GM18519 (cell line): ENCODE results near the gene DLGAP1.
"Not testable (repeated sequence)": the region's sequence is repeated elsewhere in the genome, so short reads cannot be mapped to it uniquely, and the experiment has no call there.

ENCODE experiments used
- ATAC-seq: cut with Tn5 transposase; IDR thresholded peaks from one replicate; pipeline ENCODE4 v1.9.1; 2021; ENCODE audit warnings: mild to moderate bottlenecking, moderate library complexity; ENCODE audit not compliant: unreplicated experiment, low FRiP score

DLGAP1 gene

GRCh38 chr18:3713708-3714107 is 741.4 kb downstream of the DLGAP1 start:
- ATAC-seq, result no peak

DNA sequence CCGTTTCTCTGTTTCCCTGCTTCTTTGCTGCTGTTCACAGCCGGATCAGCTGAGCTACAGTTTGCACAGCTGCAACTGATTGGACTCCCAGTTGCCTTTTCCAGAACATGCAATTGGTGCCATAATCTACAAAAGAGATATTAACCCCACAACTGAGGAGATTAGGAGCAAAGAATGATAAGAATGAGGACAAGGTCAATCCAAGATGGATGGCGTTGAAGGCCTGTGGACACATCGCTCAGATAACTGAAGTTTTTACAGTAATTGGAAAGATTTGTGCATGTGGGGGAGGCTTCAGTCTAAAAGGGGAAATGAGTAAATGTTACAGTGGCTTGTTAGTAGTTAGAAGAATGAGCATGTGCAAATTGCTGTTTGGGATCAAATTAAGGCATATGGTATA is 741.9 kb downstream of the DLGAP1 start:
- no peak for ATAC-seq

DNA sequence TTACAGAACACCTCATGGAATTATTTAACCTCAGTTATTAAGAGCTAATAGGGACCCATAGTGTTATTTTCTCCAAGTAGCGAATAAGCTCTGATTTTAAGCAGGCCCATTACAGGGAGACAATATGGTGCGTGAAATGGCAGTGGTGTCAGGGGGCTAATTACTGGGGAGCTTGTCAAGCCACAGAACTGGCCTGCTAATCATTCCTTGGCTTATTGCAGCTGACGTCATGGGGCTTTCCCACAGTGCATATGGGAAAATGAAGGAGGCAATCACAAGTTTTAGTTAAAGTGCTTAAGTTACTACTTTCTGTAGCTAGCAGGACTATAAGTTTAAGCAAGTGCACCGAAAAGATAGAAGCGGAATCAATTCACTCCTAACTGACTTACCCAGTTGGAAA is 742.6 kb downstream of the DLGAP1 start:
- no peak for ATAC-seq

GRCh38 chr18:3710712-3711301 is 744.3 kb downstream of the DLGAP1 start:
- no peak for ATAC-seq

DNA sequence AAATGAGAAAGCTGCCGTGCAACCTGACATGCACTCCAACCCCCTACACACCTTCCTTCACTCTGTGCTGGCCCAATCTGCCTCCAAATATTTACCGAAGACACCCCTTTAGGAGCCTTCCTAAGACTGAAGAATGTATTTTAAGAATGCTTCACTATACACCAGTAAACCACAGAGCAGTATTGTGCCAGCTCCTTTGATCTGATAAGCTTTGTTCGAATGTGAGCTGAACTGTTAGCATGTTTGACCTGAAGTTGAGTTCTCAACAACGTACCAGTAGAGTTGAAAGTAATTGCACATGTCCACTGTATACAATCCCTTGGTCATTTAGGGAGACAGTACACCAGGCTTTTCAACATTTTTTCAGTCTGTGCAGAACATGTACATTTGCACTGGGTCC is 745.9 kb downstream of the DLGAP1 start:
- no peak for ATAC-seq

DNA sequence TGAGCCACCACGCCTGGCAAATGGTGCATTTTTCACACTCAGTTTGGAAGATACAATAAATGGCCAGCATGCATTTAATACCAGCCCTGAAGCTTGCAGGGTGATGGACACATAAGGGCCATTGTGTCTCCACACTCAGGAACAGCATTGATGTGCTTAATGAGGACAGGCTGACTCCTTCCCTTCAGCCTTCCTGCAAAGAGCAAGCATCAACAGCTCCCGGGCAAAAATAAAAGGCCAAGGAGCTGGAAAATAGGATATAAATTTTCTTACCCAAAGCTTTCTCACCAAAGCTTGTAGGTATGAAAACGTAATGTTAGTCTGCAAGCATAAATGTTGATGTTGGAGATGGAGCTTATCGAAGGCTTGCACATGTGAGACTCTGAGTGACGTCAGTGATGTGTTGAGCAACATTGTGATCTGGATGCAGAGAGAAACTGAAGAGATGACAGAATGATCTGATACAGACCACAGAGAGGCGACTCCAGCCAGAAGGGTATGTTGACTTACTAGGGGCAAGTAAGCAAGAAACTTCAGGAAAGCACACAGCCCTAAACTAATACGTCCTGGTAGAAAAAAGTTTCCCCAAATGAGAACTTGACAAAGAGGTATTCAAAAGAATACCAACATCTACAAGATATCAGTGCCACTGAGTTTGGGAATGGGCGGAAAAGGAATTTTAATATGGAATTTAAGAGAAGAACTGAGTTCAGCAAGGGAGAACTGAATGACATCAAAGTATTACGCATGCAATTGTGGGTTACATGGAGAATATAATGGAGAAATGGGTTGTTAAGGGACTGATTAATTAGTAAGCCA is 748.6 kb downstream of the DLGAP1 start:
- no peak for ATAC-seq

DNA sequence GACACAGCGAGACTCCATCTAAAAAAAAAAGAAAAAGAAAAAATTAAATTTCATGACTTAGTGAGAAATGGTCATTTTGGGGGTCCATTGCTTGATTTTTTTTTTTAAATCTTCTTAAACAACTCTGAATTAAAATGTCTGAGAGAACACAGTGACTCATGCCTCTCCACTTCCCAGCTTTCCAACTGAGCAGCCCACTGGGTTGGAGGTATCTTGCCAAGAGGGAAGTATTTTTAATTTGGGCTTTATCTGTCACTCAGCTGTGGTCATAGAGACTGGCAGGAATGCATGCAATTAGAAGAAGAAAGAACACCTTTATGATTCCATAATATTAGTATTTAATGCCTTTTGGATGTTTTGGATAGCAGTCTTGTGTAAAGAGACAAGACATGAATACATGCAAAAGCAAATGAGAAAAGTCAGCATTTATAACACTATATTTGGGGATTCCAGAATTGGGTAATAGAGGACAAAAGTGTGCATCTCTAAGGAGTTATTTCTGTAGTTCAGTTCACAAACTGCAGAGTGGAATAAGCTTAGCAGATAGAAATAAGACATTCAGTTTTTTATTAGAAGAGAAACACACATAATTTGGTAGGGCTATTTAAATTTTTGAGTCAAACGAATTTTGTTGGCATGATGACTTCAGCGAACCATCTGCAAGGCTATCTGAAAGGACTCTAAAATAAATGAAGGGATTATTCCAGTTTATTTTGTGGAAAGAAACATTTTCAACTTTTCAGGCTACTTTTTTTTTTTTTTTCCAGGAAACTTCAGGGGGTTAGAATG is 750.4 kb downstream of the DLGAP1 start:
- no peak for ATAC-seq

DNA sequence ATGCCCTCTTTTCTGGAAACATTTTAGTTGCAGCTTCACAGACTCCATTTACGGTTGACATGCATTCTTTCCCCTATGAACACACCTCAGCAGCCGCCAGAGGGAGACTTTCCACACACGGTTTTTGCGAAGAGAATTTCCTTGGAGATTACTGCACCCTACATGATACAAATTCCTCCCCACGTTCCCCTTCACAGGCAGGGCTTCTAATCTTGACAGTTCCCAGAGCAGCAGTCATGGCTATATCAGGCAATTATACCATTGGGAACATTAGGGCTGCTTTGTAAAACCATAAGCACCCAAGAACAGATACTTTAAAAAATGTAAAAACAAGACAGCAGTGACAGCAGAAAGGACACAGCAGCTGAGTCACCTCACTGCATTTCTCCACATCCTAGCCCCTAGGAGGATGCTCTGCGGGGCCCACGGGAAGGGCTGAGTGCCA is 751.4 kb downstream of the DLGAP1 start:
- no peak for ATAC-seq

DNA sequence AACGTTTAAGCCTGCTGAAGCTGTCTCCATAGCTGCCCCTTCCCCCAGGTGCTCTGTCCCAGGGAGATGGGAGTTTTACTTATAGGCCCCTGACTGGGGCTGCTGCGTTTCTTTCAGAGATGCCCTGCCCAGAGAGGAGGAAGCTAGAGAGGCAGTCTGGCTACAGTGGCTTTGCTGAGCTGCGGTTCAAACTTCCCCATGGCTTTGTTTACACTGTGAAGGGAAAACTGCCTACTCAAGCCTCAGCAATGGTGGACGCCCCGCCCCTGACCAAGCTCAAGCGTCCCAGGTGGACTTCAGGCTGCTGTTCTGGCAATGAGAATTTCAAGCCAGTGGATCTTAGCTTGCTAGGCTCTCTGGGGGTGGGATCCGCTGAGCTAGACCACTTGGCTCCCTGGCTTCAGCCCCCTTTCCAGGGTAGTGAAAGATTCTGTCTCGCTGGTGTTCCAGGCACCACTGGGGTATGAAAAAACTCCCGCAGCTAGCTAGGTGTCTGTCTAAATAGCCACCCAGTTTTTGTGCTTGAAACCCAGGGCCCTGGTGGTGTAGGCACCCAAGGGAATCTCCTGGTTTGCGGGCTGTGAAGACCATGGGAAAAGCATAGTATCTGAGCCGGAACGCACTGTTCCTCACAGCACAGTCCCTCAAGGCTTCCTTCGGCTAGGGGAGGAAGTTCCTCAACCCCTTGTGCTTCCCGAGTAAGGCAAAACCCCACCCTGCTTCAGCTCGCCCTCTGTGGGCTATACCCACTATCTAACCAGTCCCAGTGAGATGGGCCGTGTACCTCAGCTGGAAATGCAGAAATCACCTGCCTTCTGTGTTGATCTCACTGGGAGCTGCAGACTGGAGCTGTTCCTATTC is 755.2 kb downstream of the DLGAP1 start:
- ATAC-seq, result not testable (repeated sequence)

DNA sequence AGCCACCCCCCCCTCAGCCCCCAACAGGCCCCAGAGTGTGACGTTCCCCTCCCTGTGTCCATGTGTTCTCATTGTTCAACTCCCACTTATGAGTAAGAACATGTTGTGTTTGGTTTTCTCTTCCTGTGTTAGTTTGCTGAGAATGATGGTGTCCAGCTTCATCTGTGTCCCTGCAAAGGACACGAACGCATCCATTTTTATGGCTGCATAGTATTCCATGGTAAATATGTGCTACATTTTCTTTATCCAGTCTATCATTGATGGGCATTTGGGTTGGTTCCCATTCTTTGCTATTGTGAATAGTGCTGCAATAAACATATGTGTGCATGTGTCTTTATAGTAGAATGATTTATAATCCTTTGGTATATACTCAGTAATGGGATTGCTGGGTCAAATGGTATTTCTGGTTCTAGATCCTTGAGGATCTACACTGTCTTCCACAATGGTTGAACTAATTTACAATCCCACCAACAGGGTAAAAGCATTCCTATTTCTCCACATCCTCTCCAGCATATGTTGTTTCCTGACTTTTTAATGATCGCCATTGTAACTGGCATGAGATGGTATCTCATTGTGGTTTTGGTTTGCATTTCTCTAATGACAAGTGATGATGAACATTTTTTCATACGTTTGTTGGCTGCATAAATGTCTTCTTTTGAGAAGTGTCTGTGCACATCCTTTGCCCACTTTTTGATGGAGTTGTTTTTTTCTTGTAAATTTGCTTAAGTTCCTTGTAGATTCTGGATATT is 760.9 kb downstream of the DLGAP1 start:
- not testable (repeated sequence) for ATAC-seq

- ATAC-seq, result no peak
Observed at GRCh38 chr18:3693410-3693809, 761.7 kb downstream of the DLGAP1 start.

DNA sequence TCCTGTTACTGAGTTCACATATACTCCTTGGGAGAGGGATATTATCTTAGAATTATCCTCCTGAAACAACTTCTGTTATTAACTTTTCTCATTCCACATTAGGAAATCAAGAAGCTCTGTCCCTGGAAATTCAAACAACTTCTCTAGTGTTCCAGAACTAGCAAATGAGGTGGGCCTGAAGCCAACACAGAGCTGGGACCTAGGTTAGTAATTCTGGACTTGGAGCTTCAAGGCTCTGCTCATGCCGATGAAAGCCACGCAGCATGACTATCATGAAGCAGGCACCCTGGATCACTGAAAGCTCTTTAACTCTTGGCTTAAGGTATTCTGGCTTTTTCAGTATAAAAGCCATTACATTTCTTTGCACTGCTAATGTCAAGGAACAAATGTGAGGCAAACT is 762.4 kb downstream of the DLGAP1 start:
- ATAC-seq, result no peak

GRCh38 chr18:3692113-3692621 is 762.9 kb downstream of the DLGAP1 start:
- ATAC-seq, result no peak

- no peak for ATAC-seq
Observed at GRCh38 chr18:3691705-3692104, 763.4 kb downstream of the DLGAP1 start.

GRCh38 chr18:3690764-3691066 is 764.4 kb downstream of the DLGAP1 start:
- no peak for ATAC-seq

GRCh38 chr18:3689986-3690763 is 764.9 kb downstream of the DLGAP1 start:
- no peak for ATAC-seq

- no peak for ATAC-seq
Observed at GRCh38 chr18:3689091-3689490, 766.0 kb downstream of the DLGAP1 start.

GRCh38 chr18:3688690-3689089 is 766.4 kb downstream of the DLGAP1 start:
- no peak for ATAC-seq

GRCh38 chr18:3683483-3683882 is 771.6 kb downstream of the DLGAP1 start:
- no peak for ATAC-seq
